Measurements from ENCODE around the gene MAP2.
"Not testable (repeated sequence)": the region's sequence is repeated elsewhere in the genome, so short reads cannot be mapped to it uniquely, and the experiment has no call there.

Gene MAP2

GRCh38 chr2:209471037-209471436 lies 47.2 kb downstream of the MAP2 start:
- DNase-seq (ENCODE audit: extremely low read depth, low read depth), result no peak
- H3K4me3 ChIP-seq (replicated peaks; ENCODE audit: low read depth, low read length), result no peak overlapping the region
- no peak for TF ChIP-seq CTCF (IDR thresholded peaks at IDR 0.05; ENCODE audit: low read depth, low read length, missing control alignments)

GRCh38 chr2:209472112-209472832 lies 48.4 kb downstream of the MAP2 start:
- H3K4me3 ChIP-seq (replicated peaks; ENCODE audit: low read depth, low read length), result no peak overlapping the region
- TF ChIP-seq CTCF (IDR thresholded peaks at IDR 0.05; ENCODE audit: low read depth, low read length, missing control alignments), result no peak
- no peak for DNase-seq (ENCODE audit: extremely low read depth, low read depth)

GRCh38 chr2:209472871-209473270 lies 49.0 kb downstream of the MAP2 start:
- no peak for TF ChIP-seq CTCF (IDR thresholded peaks at IDR 0.05; ENCODE audit: low read depth, low read length, missing control alignments)
- DNase-seq (ENCODE audit: extremely low read depth, low read depth), result no peak
- H3K4me3 ChIP-seq (replicated peaks; ENCODE audit: low read depth, low read length), result no peak overlapping the region

- DNase-seq (ENCODE audit: extremely low read depth, low read depth), result peak; percentile 83
- H3K4me3 ChIP-seq (replicated peaks; ENCODE audit: low read depth, low read length), result no peak overlapping the region
- no peak for TF ChIP-seq CTCF (IDR thresholded peaks at IDR 0.05; ENCODE audit: low read depth, low read length, missing control alignments)
Observed at GRCh38 chr2:209473930-209474419, 50.1 kb downstream of the MAP2 start.

- DNase-seq (ENCODE audit: extremely low read depth, low read depth), result no peak
- H3K4me3 ChIP-seq (replicated peaks; ENCODE audit: low read depth, low read length), result no peak overlapping the region
- no peak for TF ChIP-seq CTCF (IDR thresholded peaks at IDR 0.05; ENCODE audit: low read depth, low read length, missing control alignments)
Observed at GRCh38 chr2:209474960-209475359, 51.1 kb downstream of the MAP2 start.

- DNase-seq (ENCODE audit: extremely low read depth, low read depth), result peak; percentile 85
- H3K4me3 ChIP-seq (replicated peaks; ENCODE audit: low read depth, low read length), result no peak overlapping the region
Observed at GRCh38 chr2:209476367-209477208, 52.7 kb downstream of the MAP2 start.

GRCh38 chr2:209492296-209492695 lies 68.4 kb downstream of the MAP2 start:
- DNase-seq (ENCODE audit: extremely low read depth, low read depth); H3K4me3 ChIP-seq (replicated peaks; ENCODE audit: low read depth, low read length): not testable (repeated sequence)

More at GRCh38 chr2:209476367-209477208, 52.7 kb downstream of the MAP2 start:
- TF ChIP-seq CTCF (IDR thresholded peaks at IDR 0.05; ENCODE audit: low read depth, low read length, missing control alignments), result no peak

GRCh38 chr2:209495068-209495620 lies 71.3 kb downstream of the MAP2 start:
- DNase-seq (ENCODE audit: extremely low read depth, low read depth); H3K4me3 ChIP-seq (replicated peaks; ENCODE audit: low read depth, low read length): not testable (repeated sequence)
